HepG2 (cell line): ENCODE measurements around the gene LRSAM1. TPM values are rescaled to one million over a fixed set of nuclear protein-coding genes. Genes with fewer than 3 reads are reported as not detected.

Experiments
- CHD2 ChIP-seq: IDR thresholded peaks from 2 replicates; pipeline ENCODE4 v1.6.1; 2011; ENCODE audit warnings: low read depth, low read length, improper control_type of control experiment
- ELF4 ChIP-seq: sonication (generic); formaldehyde crosslinking; IDR thresholded peaks from 2 replicates; pipeline ENCODE4 v1.5.0; 2020; ENCODE audit warnings: missing genetic modification reagents, mild to moderate bottlenecking, moderate library complexity, borderline replicate concordance
- MTA1 ChIP-seq: sonication (generic); formaldehyde crosslinking; IDR thresholded peaks from 2 replicates; pipeline ENCODE4 v1.4.0; 2020; ENCODE audit warnings: missing genetic modification reagents, mild to moderate bottlenecking, borderline replicate concordance
- MYNN ChIP-seq: sonication (generic); formaldehyde crosslinking; IDR thresholded peaks from 2 replicates; pipeline ENCODE4 v1.4.0; 2020; ENCODE audit warnings: mild to moderate bottlenecking, low read depth, missing genetic modification reagents
- NR2F2 ChIP-seq: IDR thresholded peaks from 2 replicates; pipeline ENCODE4 v1.6.1; 2012; ENCODE audit warnings: low read depth, inconsistent platforms, borderline replicate concordance
- PHF21A ChIP-seq: sonication (generic); formaldehyde crosslinking; IDR thresholded peaks from 2 replicates; pipeline ENCODE4 v1.5.0; 2020; ENCODE audit warnings: mild to moderate bottlenecking, missing genetic modification reagents
- PTBP1 ChIP-seq: fragments of 200-400 bp; formaldehyde crosslinking; IDR thresholded peaks from 2 replicates; pipeline ENCODE4 v1.6.1; 2018; ENCODE audit warnings: low read length, low read depth; ENCODE audit not compliant: poor library complexity, severe bottlenecking
- SNAI1 ChIP-seq: sonication (generic); formaldehyde crosslinking; IDR thresholded peaks from 2 replicates; pipeline ENCODE4 v1.5.0; 2020; ENCODE audit warnings: mild to moderate bottlenecking, missing genetic modification reagents, borderline replicate concordance
- SOX6 ChIP-seq, 2 experiments: fragments of 450-650 bp in 1 of 2; sonication (generic) in 1 of 2; formaldehyde crosslinking in 1 of 2; IDR thresholded peaks; 2 replicates each; pipeline versions ENCODE4 v1.4.0 to v1.6.1; 2017 to 2020; ENCODE audit warnings: antibody characterized with exemption in 1 of 2, mild to moderate bottlenecking in 1 of 2, missing genetic modification reagents in 1 of 2
- SRF ChIP-seq: IDR thresholded peaks from 2 replicates; pipeline ENCODE4 v1.6.1; 2011; ENCODE audit warnings: mild to moderate bottlenecking, low read depth, low read length, moderate library complexity
- TAF1 ChIP-seq: sonication (generic); formaldehyde crosslinking; IDR thresholded peaks from 2 replicates; pipeline ENCODE4 v1.4.0; 2020; ENCODE audit warnings: missing genetic modification reagents
- TMF1 ChIP-seq: sonication (generic); formaldehyde crosslinking; IDR thresholded peaks from 2 replicates; pipeline ENCODE4 v1.8.1; 2022; ENCODE audit warnings: low read depth, missing genetic modification reagents
- ZBTB8A ChIP-seq: sonication (generic); formaldehyde crosslinking; IDR thresholded peaks from 2 replicates; pipeline ENCODE4 v1.4.0; 2020; ENCODE audit warnings: mild to moderate bottlenecking, low read depth, missing genetic modification reagents, borderline replicate concordance
- ZEB1 ChIP-seq: IDR thresholded peaks from 2 replicates; pipeline ENCODE4 v1.6.1; 2012; ENCODE audit warnings: mild to moderate bottlenecking, low read depth, inconsistent platforms; ENCODE audit not compliant: insufficient replicate concordance
- ZNF205 ChIP-seq: IDR thresholded peaks from 2 replicates; pipeline ENCODE4 v1.6.1; 2018; ENCODE audit warnings: missing biosample characterization, missing genetic modification reagents
- ZNF629 ChIP-seq: sonication (generic); formaldehyde crosslinking; conservative IDR thresholded peaks from 2 replicates; pipeline ENCODE4 v1.5.0; 2020; ENCODE audit warnings: missing genetic modification reagents
- ZNF781 ChIP-seq: sonication (generic); formaldehyde crosslinking; IDR thresholded peaks from 2 replicates; pipeline ENCODE4 v1.5.1; 2020; ENCODE audit warnings: borderline replicate concordance, mild to moderate bottlenecking, missing genetic modification reagents; ENCODE audit errors: not compliant biosample characterization
- ZZZ3 ChIP-seq: sonication (generic); formaldehyde crosslinking; IDR thresholded peaks from 2 replicates; pipeline ENCODE4 v1.4.0; 2020; ENCODE audit warnings: missing genetic modification reagents, mild to moderate bottlenecking, borderline replicate concordance
- polyA plus RNA-seq, 8 experiments: library from polyadenylated mRNA; depleted of rRNA in 3 of 8; stranded (reverse) in 7 of 8; unstranded in 1 of 8; fragments of >200 nt; fragmentation: Illumina TruSeq in 4 of 8; extraction: Trizol in 4 of 8; gene quantifications; 2 replicates each; pipeline versions ENCODE4 v1.2.1 to v1.2.3, GENCODE V29; 2011 to 2016; ENCODE audit warnings: low read depth in 4 of 8, missing spikeins in 1 of 8, mixed read lengths in 1 of 8; ENCODE audit not compliant: insufficient read depth in 1 of 8
- total RNA-seq, 5 experiments: library from RNA; depleted of rRNA; stranded (reverse); fragments of >200 nt; fragmentation: Illumina TruSeq; extraction: Trizol; gene quantifications; 2 replicates each; pipeline ENCODE4 v1.2.3, GENCODE V29; 2016; ENCODE audit warnings: low read depth in 1 of 5
- TF ChIP-seq, protein P1 (sequence below): sonication (generic); formaldehyde crosslinking; IDR thresholded peaks from 2 replicates; pipeline ENCODE4 v1.8.0; 2022; ENCODE audit warnings: mild to moderate bottlenecking, missing genetic modification reagents; ENCODE audit not compliant: insufficient replicate concordance
- TF ChIP-seq, protein P2 (sequence below): fragments of 450-650 bp; IDR thresholded peaks from 2 replicates; pipeline ENCODE4 v1.6.1; 2017
- TF ChIP-seq, protein P3 (sequence below): sonication (generic); formaldehyde crosslinking; IDR thresholded peaks from 2 replicates; pipeline ENCODE4 v1.4.0; 2020; ENCODE audit warnings: missing genetic modification reagents
- TF ChIP-seq, protein P4 (sequence below): sonication (generic); formaldehyde crosslinking; IDR thresholded peaks from 2 replicates; pipeline ENCODE4 v1.5.0; 2020; ENCODE audit warnings: missing genetic modification reagents
- TF ChIP-seq, protein P5 (sequence below): sonication (generic); formaldehyde crosslinking; IDR thresholded peaks from 2 replicates; pipeline ENCODE4 v1.4.0; 2020; ENCODE audit warnings: mild to moderate bottlenecking, missing genetic modification reagents
- TF ChIP-seq, protein P6 (sequence below): sonication (generic); formaldehyde crosslinking; IDR thresholded peaks from 2 replicates; pipeline ENCODE4 v1.8.0; 2022; ENCODE audit warnings: mild to moderate bottlenecking, missing genetic modification reagents, moderate library complexity

Gene LRSAM1
- total and polyA plus RNA-seq, 2 of the 13 experiments (the other 11 are each of a cell fraction or from before 2014, with no cell fraction given) = 8.7 to 10.2 TPM

DNA sequence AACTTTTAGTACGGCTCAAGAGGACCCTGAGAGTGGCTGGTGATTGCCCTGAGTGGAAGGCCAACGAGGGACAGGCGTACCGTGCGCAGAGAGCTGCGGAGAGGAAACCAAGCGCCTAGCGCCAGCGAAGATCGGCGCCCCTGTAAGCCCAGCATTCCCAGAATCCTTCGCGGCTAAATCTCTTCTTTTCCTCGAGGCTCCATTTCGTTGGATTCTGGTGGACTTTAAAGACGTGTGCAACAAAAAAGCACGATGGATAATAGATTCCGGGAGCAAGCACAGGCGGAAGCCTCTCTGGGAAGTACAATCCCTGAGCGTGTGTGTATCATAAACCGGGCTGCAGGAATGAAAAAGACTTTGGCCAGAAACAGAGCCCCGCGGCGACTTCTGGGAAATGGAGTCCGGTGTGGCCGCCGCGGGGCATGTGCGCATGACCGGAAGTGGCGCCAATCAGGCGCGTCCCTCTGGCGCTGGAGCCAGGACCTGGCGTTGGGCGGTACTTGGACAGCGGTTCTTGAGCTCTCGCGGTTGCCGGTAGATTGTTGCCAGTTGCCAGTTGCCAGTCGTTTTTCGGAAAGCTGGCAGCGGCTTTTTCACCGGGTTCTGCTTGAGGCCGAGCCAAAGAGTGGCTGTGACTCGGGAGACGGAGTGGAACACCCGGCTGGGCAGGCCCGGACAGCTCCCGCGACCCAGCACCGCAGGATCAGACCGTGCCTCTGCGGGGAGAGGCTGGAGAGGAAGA, 27.2 kb upstream of the LRSAM1 start, which contains the start of gene ZNF79 (continued):
- TF ChIP-seq, protein P1, sequence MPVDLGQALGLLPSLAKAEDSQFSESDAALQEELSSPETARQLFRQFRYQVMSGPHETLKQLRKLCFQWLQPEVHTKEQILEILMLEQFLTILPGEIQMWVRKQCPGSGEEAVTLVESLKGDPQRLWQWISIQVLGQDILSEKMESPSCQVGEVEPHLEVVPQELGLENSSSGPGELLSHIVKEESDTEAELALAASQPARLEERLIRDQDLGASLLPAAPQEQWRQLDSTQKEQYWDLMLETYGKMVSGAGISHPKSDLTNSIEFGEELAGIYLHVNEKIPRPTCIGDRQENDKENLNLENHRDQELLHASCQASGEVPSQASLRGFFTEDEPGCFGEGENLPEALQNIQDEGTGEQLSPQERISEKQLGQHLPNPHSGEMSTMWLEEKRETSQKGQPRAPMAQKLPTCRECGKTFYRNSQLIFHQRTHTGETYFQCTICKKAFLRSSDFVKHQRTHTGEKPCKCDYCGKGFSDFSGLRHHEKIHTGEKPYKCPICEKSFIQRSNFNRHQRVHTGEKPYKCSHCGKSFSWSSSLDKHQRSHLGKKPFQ = no peak
- TF ChIP-seq TMF1 (CRISPR knock-in tag) (no peak), ZNF781 (CRISPR knock-in tag) (no peak), ZBTB8A (no peak), SOX6 (IDR thresholded peaks at IDR 0.05) (no peak), SOX6 (CRISPR knock-in tag; IDR thresholded peaks at IDR 0.05) (no peak; the same call in none of the 2 replicates), PHF21A (CRISPR knock-in tag) (peak; percentile 73; the same call in 1 of the 2 replicates), ELF4 (CRISPR knock-in tag) (no peak), MYNN (CRISPR knock-in tag) (0 out of 2 replicates have a peak, but pooled peaks have one; percentile 40), SRF (0 out of 2 replicates have a peak, but pooled peaks have one; percentile 31), ZZZ3 (CRISPR knock-in tag) (peak; percentile 81; the same call in 1 of the 2 replicates), CHD2 (peak; percentile 84), ZNF629 (no peak), MTA1 (CRISPR knock-in tag) (no peak), TAF1 (CRISPR knock-in tag) (peak; percentile 79), ZEB1 (no peak), SNAI1 (CRISPR knock-in tag) (0 out of 2 replicates have a peak, but pooled peaks have one; percentile 24), PTBP1 (peak; percentile 13), ZNF205 (no peak), NR2F2 (no peak)
- TF ChIP-seq, protein P2, sequence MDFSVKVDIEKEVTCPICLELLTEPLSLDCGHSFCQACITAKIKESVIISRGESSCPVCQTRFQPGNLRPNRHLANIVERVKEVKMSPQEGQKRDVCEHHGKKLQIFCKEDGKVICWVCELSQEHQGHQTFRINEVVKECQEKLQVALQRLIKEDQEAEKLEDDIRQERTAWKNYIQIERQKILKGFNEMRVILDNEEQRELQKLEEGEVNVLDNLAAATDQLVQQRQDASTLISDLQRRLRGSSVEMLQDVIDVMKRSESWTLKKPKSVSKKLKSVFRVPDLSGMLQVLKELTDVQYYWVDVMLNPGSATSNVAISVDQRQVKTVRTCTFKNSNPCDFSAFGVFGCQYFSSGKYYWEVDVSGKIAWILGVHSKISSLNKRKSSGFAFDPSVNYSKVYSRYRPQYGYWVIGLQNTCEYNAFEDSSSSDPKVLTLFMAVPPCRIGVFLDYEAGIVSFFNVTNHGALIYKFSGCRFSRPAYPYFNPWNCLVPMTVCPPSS = no peak
- TF ChIP-seq, protein P3, sequence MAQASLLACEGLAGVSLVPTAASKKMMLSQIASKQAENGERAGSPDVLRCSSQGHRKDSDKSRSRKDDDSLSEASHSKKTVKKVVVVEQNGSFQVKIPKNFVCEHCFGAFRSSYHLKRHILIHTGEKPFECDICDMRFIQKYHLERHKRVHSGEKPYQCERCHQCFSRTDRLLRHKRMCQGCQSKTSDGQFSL = no peak
- TF ChIP-seq, protein P4, sequence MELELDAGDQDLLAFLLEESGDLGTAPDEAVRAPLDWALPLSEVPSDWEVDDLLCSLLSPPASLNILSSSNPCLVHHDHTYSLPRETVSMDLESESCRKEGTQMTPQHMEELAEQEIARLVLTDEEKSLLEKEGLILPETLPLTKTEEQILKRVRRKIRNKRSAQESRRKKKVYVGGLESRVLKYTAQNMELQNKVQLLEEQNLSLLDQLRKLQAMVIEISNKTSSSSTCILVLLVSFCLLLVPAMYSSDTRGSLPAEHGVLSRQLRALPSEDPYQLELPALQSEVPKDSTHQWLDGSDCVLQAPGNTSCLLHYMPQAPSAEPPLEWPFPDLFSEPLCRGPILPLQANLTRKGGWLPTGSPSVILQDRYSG (CRISPR knock-in tag) = no peak
- TF ChIP-seq, protein P5, sequence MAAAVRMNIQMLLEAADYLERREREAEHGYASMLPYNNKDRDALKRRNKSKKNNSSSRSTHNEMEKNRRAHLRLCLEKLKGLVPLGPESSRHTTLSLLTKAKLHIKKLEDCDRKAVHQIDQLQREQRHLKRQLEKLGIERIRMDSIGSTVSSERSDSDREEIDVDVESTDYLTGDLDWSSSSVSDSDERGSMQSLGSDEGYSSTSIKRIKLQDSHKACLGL (CRISPR knock-in tag) = no peak; the same call in 1 of the 2 replicates
- TF ChIP-seq, protein P6, sequence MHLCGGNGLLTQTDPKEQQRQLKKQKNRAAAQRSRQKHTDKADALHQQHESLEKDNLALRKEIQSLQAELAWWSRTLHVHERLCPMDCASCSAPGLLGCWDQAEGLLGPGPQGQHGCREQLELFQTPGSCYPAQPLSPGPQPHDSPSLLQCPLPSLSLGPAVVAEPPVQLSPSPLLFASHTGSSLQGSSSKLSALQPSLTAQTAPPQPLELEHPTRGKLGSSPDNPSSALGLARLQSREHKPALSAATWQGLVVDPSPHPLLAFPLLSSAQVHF = no peak
